ENCODE data around the gene APCDD1. TPM values are rescaled to one million over a fixed set of nuclear protein-coding genes. Genes with fewer than 3 reads are reported as not detected.

APCDD1 gene
- total and polyA plus RNA-seq, 2 of the 13 experiments (the other 11 are each of a cell fraction or from before 2014, with no cell fraction given), result 2.1 to 8.6 TPM

DNA sequence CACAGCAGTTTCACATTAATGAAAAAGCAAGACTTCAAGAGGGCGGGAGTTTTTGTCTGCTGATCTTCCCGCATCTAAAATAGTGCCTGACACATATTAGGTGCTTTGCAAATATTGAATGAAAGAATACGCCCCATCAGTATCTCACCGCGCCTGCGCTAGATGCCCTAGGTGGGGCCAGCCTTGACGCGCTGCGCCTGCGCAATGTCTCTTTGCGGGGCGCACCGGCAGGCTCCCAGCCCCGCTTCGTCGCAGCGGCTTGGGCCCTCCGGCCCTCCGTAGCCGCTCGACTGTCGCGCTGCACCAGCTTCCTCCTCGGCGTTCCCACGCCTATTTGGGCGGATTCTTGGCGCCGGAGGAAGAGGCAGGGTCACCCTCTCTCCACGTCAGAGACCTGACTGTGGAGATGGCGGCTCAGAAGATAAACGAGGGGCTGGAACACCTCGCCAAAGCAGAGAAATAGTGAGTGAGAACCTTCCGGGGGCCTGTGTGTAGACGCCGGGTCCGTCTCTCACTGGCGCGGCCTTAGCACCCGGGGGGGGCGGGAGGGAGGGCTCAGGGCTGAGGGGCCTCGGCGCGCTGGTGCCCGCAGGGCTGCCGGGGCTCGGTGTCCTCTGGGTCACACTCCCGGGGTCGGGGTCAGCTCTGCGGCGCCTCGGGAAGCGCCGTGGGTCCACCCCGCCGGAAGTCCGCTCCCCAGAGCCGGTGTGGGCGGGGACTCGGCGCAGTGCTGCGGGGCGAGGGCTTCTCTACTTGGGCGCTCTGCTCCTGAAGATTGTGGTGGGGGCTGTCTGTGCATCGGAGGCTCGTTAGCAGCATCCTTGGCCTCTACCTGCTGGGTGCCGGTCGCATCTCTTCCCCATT, 71.5 kb downstream of the APCDD1 start, which contains the start of gene NAPG (continued):
- TF ChIP-seq, protein P1, sequence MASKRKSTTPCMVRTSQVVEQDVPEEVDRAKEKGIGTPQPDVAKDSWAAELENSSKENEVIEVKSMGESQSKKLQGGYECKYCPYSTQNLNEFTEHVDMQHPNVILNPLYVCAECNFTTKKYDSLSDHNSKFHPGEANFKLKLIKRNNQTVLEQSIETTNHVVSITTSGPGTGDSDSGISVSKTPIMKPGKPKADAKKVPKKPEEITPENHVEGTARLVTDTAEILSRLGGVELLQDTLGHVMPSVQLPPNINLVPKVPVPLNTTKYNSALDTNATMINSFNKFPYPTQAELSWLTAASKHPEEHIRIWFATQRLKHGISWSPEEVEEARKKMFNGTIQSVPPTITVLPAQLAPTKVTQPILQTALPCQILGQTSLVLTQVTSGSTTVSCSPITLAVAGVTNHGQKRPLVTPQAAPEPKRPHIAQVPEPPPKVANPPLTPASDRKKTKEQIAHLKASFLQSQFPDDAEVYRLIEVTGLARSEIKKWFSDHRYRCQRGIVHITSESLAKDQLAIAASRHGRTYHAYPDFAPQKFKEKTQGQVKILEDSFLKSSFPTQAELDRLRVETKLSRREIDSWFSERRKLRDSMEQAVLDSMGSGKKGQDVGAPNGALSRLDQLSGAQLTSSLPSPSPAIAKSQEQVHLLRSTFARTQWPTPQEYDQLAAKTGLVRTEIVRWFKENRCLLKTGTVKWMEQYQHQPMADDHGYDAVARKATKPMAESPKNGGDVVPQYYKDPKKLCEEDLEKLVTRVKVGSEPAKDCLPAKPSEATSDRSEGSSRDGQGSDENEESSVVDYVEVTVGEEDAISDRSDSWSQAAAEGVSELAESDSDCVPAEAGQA (IDR thresholded peaks at IDR 0.05; ENCODE audit: low read depth), result peak; percentile 37; the same call in 1 of the 2 replicates
- TF ChIP-seq, protein P1 (CRISPR knock-in tag; IDR thresholded peaks at IDR 0.05; ENCODE audit: borderline replicate concordance), result no peak
- TF ChIP-seq DMAP1 (CRISPR knock-in tag; IDR thresholded peaks at IDR 0.05) (peak; percentile 62), E2F1 (CRISPR knock-in tag; IDR thresholded peaks at IDR 0.05) (no peak), ZNF557 (CRISPR knock-in tag; IDR thresholded peaks at IDR 0.05) (no peak; the same call in 1 of the 2 replicates), ISL2 (CRISPR knock-in tag; IDR thresholded peaks at IDR 0.05) (peak; percentile 56), NONO (IDR thresholded peaks at IDR 0.05) (no peak), NONO (CRISPR knock-in tag; conservative IDR thresholded peaks at IDR 0.05) (peak; percentile 91), ZNF772 (CRISPR knock-in tag; IDR thresholded peaks at IDR 0.05) (no peak; the same call in 1 of the 2 replicates), TGIF2 (CRISPR knock-in tag; IDR thresholded peaks at IDR 0.05) (no peak), TAF1 (CRISPR knock-in tag; IDR thresholded peaks at IDR 0.05) (peak; percentile 76), MBD4 (IDR thresholded peaks at IDR 0.05; ENCODE audit: borderline replicate concordance, low read length) (no peak), ZNF609 (CRISPR knock-in tag; IDR thresholded peaks at IDR 0.05; ENCODE audit: borderline replicate concordance) (0 out of 2 replicates have a peak, but pooled peaks have one; percentile 19), ZNF274 (CRISPR knock-in tag; IDR thresholded peaks at IDR 0.05) (no peak), PHF21A (CRISPR knock-in tag; IDR thresholded peaks at IDR 0.05) (peak; percentile 75)

All from HepG2 (cell line).